Measurements from ENCODE around the gene TCEAL1.
"Not testable (repeated sequence)": the region's sequence is repeated elsewhere in the genome, so short reads cannot be mapped to it uniquely, and the experiment has no call there.

The TCEAL1 gene

GRCh38 chrX:103651151-103651773 is 22.5 kb downstream of the TCEAL1 start:
- Mint-ChIP-seq H3K4me3 (no peak overlapping the region), H3K4me1 (no peaks in the 10 kb centered on the region), H3K9me3 (peaks cover 1 to 6% of the 10 kb centered on the region in 2 donors), H3K27ac (no peak overlapping the region), H3K27me3 (no peaks in the 10 kb centered on the region), H3K36me3 (no peaks in the 10 kb centered on the region)
- ATAC-seq (replicated peaks) (no peak), DNase-seq (no peak)

- H3K4me3 Mint-ChIP-seq; ATAC-seq (replicated peaks); H3K36me3 Mint-ChIP-seq; H3K4me1 Mint-ChIP-seq; DNase-seq; H3K27ac Mint-ChIP-seq: not testable (repeated sequence)
- Mint-ChIP-seq H3K9me3 (peaks cover 3 to 13% of the 10 kb centered on the region in 2 donors), H3K27me3 (peaks cover 4 to 11% of the 10 kb centered on the region in 2 donors)
These were observed 26.6 kb downstream of the TCEAL1 start for GRCh38 chrX:103655230-103656000.

- H3K9me3 Mint-ChIP-seq = peaks cover 3 to 13% of the 10 kb centered on the region in 2 donors
- H3K4me3 Mint-ChIP-seq = no peak overlapping the region
- DNase-seq = no peak
- H3K36me3 Mint-ChIP-seq = no peaks in the 10 kb centered on the region
- H3K27me3 Mint-ChIP-seq = peaks cover 4 to 11% of the 10 kb centered on the region in 2 donors
- no peak for ATAC-seq (replicated peaks)
- no peaks in the 10 kb centered on the region for H3K4me1 Mint-ChIP-seq
- H3K27ac Mint-ChIP-seq = no peak overlapping the region
These were observed 27.8 kb downstream of the TCEAL1 start for GRCh38 chrX:103656617-103657016.

GRCh38 chrX:103657066-103657465 is 28.3 kb downstream of the TCEAL1 start:
- Mint-ChIP-seq H3K9me3 (peaks cover 3 to 13% of the 10 kb centered on the region in 2 donors), H3K27me3 (peaks cover 4 to 11% of the 10 kb centered on the region in 2 donors)
- not testable (repeated sequence) for H3K4me1 Mint-ChIP-seq; ATAC-seq (replicated peaks); H3K4me3 Mint-ChIP-seq; H3K36me3 Mint-ChIP-seq; DNase-seq; H3K27ac Mint-ChIP-seq

GRCh38 chrX:103658681-103659433 is 30.1 kb downstream of the TCEAL1 start:
- peaks cover 3 to 13% of the 10 kb centered on the region in 2 donors for H3K9me3 Mint-ChIP-seq
- no peak overlapping the region for H3K27ac Mint-ChIP-seq
- ATAC-seq (replicated peaks) (no peak), DNase-seq (no peak)
- no peaks in the 10 kb centered on the region for H3K36me3 Mint-ChIP-seq
- H3K27me3 Mint-ChIP-seq = peaks cover 10 to 13% of the 10 kb centered on the region in 2 donors
- peaks cover 0 to 2% of the 10 kb centered on the region in 2 donors for H3K4me1 Mint-ChIP-seq
- H3K4me3 Mint-ChIP-seq = no peak overlapping the region

- H3K27me3 Mint-ChIP-seq = peaks cover 15 to 19% of the 10 kb centered on the region in 2 donors
- H3K9me3 Mint-ChIP-seq = peaks cover 3 to 13% of the 10 kb centered on the region in 2 donors
- H3K4me1 Mint-ChIP-seq; H3K36me3 Mint-ChIP-seq; ATAC-seq (replicated peaks); H3K27ac Mint-ChIP-seq; DNase-seq; H3K4me3 Mint-ChIP-seq: not testable (repeated sequence)
These were observed 30.7 kb downstream of the TCEAL1 start for GRCh38 chrX:103659460-103659859.

- Mint-ChIP-seq H3K9me3 (peaks cover 2 to 7% of the 10 kb centered on the region in 2 donors), H3K27ac (no peak overlapping the region), H3K4me3 (no peak overlapping the region), H3K27me3 (peaks cover 18 to 19% of the 10 kb centered on the region in 2 donors), H3K36me3 (no peaks in the 10 kb centered on the region), H3K4me1 (peaks cover 0 to 7% of the 10 kb centered on the region in 2 donors)
- no peak for ATAC-seq (replicated peaks)
- DNase-seq = no peak
These were observed 35.4 kb downstream of the TCEAL1 start for GRCh38 chrX:103663981-103664762.

- ATAC-seq (replicated peaks) = no peak
- Mint-ChIP-seq H3K9me3 (no peaks in the 10 kb centered on the region), H3K36me3 (no peaks in the 10 kb centered on the region), H3K27me3 (peaks cover 8 to 14% of the 10 kb centered on the region in 2 donors), H3K27ac (no peak overlapping the region), H3K4me3 (no peak overlapping the region), H3K4me1 (peaks cover 0 to 7% of the 10 kb centered on the region in 2 donors)
- no peak for DNase-seq
These were observed 37.7 kb downstream of the TCEAL1 start for GRCh38 chrX:103666202-103667107.

- Mint-ChIP-seq H3K27me3 (peaks cover 0 to 3% of the 10 kb centered on the region in 2 donors), H3K4me3 (no peak overlapping the region), H3K36me3 (peaks cover 0 to 3% of the 10 kb centered on the region in 2 donors), H3K9me3 (no peaks in the 10 kb centered on the region), H3K27ac (no peak overlapping the region), H3K4me1 (no peaks in the 10 kb centered on the region)
- ATAC-seq (replicated peaks) (no peak), DNase-seq (no peak)
These were observed 41.0 kb downstream of the TCEAL1 start for GRCh38 chrX:103669745-103670144.

GRCh38 chrX:103674531-103675454 is 46.0 kb downstream of the TCEAL1 start:
- Mint-ChIP-seq H3K4me1 (peaks cover 0 to 9% of the 10 kb centered on the region in 2 donors), H3K9me3 (no peaks in the 10 kb centered on the region), H3K27ac (no peak overlapping the region), H3K36me3 (peaks cover 14 to 18% of the 10 kb centered on the region in 2 donors), H3K4me3 (no peak overlapping the region), H3K27me3 (no peaks in the 10 kb centered on the region)
- ATAC-seq (replicated peaks) (no peak), DNase-seq (no peak)

- no peak overlapping the region for H3K4me3 Mint-ChIP-seq
- no peak overlapping the region for H3K27ac Mint-ChIP-seq
- peaks cover 0 to 9% of the 10 kb centered on the region in 2 donors for H3K4me1 Mint-ChIP-seq
- DNase-seq = no peak
- no peaks in the 10 kb centered on the region for H3K9me3 Mint-ChIP-seq
- no peaks in the 10 kb centered on the region for H3K27me3 Mint-ChIP-seq
- peaks cover 14 to 18% of the 10 kb centered on the region in 2 donors for H3K36me3 Mint-ChIP-seq
- ATAC-seq (replicated peaks) = no peak
These were observed 49.6 kb downstream of the TCEAL1 start for GRCh38 chrX:103678199-103678993.
